PC-3 (cell line): ENCODE data around the gene N4BP2L2. TPM values are rescaled to one million over a fixed set of nuclear protein-coding genes. Genes with fewer than 3 reads are reported as not detected.
A peak's percentile ranks its signal among the peaks of the same experiment; 100 is the strongest.

ENCODE experiments used
- ATAC-seq: fragments of 200-7000 bp; cut with Tn5 transposase; 2 replicates; pipeline ENCODE4 v1.9.1; 2020; ENCODE audit warnings: mild to moderate bottlenecking, moderate library complexity
- BruUV-seq: library from RNA; stranded (reverse); fragments of 400-500 nt; replicated peaks from 2 replicates; lab custom pipeline; 2021; lab: Mats Ljungman, UMichigan
- CTCF ChIA-PET: fragments of 300-600 bp; sonication (Branson Sonifier 250); formaldehyde crosslinking; loops from one replicate; lab custom pipeline; 2022; ENCODE audit warnings: antibody characterized with exemption; lab: Charles Lee
- POLR2A ChIA-PET: fragments of 300-600 bp; sonication (Branson Sonifier 250); formaldehyde crosslinking; loops from one replicate; lab custom pipeline; 2022; ENCODE audit warnings: antibody characterized with exemption; ENCODE audit not compliant: unreplicated experiment; lab: Charles Lee
- DNase-seq: peaks from one replicate; pipeline ENCODE4 v3.0.0-alpha.2; 2015
- H2AFZ ChIP-seq: fragments of 300-600 bp; sonication (generic); 2 replicates; pipeline ENCODE4 v1.6.0; 2016; ENCODE audit warnings: antibody characterized with exemption, low read length
- H3F3A ChIP-seq: fragments of 300-600 bp; sonication (generic); one replicate; pipeline ENCODE4 v1.6.0; 2017; ENCODE audit warnings: antibody characterized with exemption, low read length, control low read depth, mild to moderate bottlenecking; ENCODE audit not compliant: unreplicated experiment
- H3K27ac ChIP-seq: fragments of 300-600 bp; sonication (generic); 2 replicates; pipeline ENCODE4 v1.5.1; 2016; ENCODE audit warnings: mild to moderate bottlenecking, low read length
- H3K27me3 ChIP-seq: fragments of 300-600 bp; sonication (generic); 2 replicates; pipeline ENCODE4 v1.6.1; 2016; ENCODE audit warnings: low read length, mixed read lengths
- H3K36me3 ChIP-seq: fragments of 300-600 bp; sonication (generic); 2 replicates; pipeline ENCODE4 v1.6.1; 2016; ENCODE audit warnings: low read depth, mixed run types, low read length, mixed read lengths
- H3K4me1 ChIP-seq: fragments of 300-600 bp; sonication (generic); 2 replicates; pipeline ENCODE4 v1.5.1; 2016; ENCODE audit warnings: low read length; ENCODE audit not compliant: insufficient read depth
- H3K4me2 ChIP-seq: fragments of 300-600 bp; sonication (generic); 2 replicates; pipeline ENCODE4 v1.6.0; 2016; ENCODE audit warnings: low read length
- H3K4me3 ChIP-seq: fragments of 300-600 bp; sonication (generic); 2 replicates; pipeline ENCODE4 v1.5.1; 2016; ENCODE audit warnings: mild to moderate bottlenecking, low read length, mixed read lengths
- H3K79me2 ChIP-seq: fragments of 300-600 bp; sonication (generic); 2 replicates; pipeline ENCODE4 v1.6.1; 2017; ENCODE audit warnings: low read length, mixed read lengths
- H3K9ac ChIP-seq: fragments of 300-600 bp; sonication (generic); 2 replicates; pipeline ENCODE4 v1.6.0; 2016; ENCODE audit warnings: mild to moderate bottlenecking, low read length
- H3K9me2 ChIP-seq: fragments of 300-600 bp; sonication (generic); replicated peaks from 2 replicates; pipeline ENCODE4 v1.6.1; 2016; ENCODE audit warnings: mixed run types, low read length, mixed read lengths
- H3K9me3 ChIP-seq: fragments of 300-600 bp; sonication (generic); 2 replicates; pipeline ENCODE4 v1.6.1; 2016; ENCODE audit warnings: low read length, mixed read lengths
- H4K20me1 ChIP-seq: fragments of 300-600 bp; sonication (generic); 2 replicates; pipeline ENCODE4 v1.6.1; 2016; ENCODE audit warnings: low read length, mixed read lengths
- EZH2 ChIP-seq: fragments of 300-600 bp; sonication (generic); IDR thresholded peaks from one replicate; pipeline ENCODE4 v1.6.1; 2017; ENCODE audit warnings: antibody characterized with exemption, mild to moderate bottlenecking, low read length; ENCODE audit not compliant: unreplicated experiment
- EZH2phosphoT487 ChIP-seq: fragments of 300-600 bp; sonication (generic); IDR thresholded peaks from 2 replicates; pipeline ENCODE4 v1.6.1; 2018; ENCODE audit warnings: mild to moderate bottlenecking, antibody characterized with exemption, low read length, borderline replicate concordance
- intact Hi-C: fragments of 100-400 bp; cut with micrococcal nuclease; formaldehyde crosslinking; loops from 2 replicates; pipeline ENCODE4 v1.9.0; 2023
- total RNA-seq: library from RNA; depleted of rRNA; stranded (reverse); fragments of >200 nt; gene quantifications from 2 replicates; pipeline ENCODE4 v1.2.3, GENCODE V29; 2014
- TF ChIP-seq, protein P1 (sequence below): fragments of 300-600 bp; sonication (generic); conservative IDR thresholded peaks from 2 replicates; pipeline ENCODE4 v1.5.1; 2017; ENCODE audit warnings: antibody characterized with exemption, low read depth, mild to moderate bottlenecking, low read length

The N4BP2L2 gene
- total RNA-seq, 1 experiment from 2014 or later = 51.4 TPM

DNA sequence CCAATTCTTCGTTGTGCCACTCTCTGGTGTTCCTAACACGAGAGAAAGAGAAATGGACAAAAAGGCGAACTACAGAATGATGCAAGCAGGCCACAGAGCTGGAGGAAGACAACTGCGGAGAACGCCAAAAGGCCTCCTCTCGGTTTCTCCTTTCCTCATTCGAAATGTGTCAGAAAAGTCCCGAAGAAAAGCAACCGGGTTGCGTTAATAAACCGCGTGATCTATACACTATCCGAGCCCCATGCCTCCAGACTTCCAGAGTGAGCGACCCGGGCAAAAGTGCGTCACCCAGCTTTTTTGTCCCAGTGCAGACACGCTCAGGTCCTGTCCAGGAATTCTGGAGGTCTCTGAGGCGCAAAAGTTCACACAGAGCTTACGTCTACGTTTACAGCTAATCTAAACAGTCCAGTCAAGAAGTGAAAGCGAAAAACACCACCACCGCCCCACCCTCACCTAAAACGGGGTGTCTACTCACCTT, 413 bp downstream of the N4BP2L2 start:
- peak overlapping the region; percentile 96 for H2AFZ ChIP-seq
- peaks cover 20% of the 10 kb centered on the region; the same call in 1 of the 2 replicates for H3K4me1 ChIP-seq
- peak overlapping the region; percentile 85 for H3K4me3 ChIP-seq
- POLR2A ChIA-PET = no interaction called here
- H3F3A ChIP-seq = no peaks in the 10 kb centered on the region
- TSS peak; percentile 76 for BruUV-seq
- peak overlapping the region; percentile 88 for H3K9ac ChIP-seq
- H3K27ac ChIP-seq = peak overlapping the region; percentile 65
- H3K9me3 ChIP-seq = no peaks in the 10 kb centered on the region
- peaks cover 54% of the 10 kb centered on the region for H3K79me2 ChIP-seq
- ATAC-seq = peak; percentile 60
- H3K4me2 ChIP-seq = peak overlapping the region; percentile 91
- no peaks in the 10 kb centered on the region for H3K9me2 ChIP-seq
- intact Hi-C loops = loop anchor here (5.0 kb wide), 2 partner anchors 104 to 221 kb away; partner anchors contain the start of genes BRCA2 and ZAR1L
- H3K27me3 ChIP-seq = no peaks in the 10 kb centered on the region
- CTCF ChIA-PET = interaction anchor here (0.6 to 0.7 kb wide), 2 partner anchors 9 to 343 kb away, joined by 3 to 8 read pairs; no protein-coding TSS in a partner anchor
- H4K20me1 ChIP-seq = no peaks in the 10 kb centered on the region
- no peak for DNase-seq
- H3K36me3 ChIP-seq = peaks cover 24% of the 10 kb centered on the region
- TF ChIP-seq, protein P1, sequence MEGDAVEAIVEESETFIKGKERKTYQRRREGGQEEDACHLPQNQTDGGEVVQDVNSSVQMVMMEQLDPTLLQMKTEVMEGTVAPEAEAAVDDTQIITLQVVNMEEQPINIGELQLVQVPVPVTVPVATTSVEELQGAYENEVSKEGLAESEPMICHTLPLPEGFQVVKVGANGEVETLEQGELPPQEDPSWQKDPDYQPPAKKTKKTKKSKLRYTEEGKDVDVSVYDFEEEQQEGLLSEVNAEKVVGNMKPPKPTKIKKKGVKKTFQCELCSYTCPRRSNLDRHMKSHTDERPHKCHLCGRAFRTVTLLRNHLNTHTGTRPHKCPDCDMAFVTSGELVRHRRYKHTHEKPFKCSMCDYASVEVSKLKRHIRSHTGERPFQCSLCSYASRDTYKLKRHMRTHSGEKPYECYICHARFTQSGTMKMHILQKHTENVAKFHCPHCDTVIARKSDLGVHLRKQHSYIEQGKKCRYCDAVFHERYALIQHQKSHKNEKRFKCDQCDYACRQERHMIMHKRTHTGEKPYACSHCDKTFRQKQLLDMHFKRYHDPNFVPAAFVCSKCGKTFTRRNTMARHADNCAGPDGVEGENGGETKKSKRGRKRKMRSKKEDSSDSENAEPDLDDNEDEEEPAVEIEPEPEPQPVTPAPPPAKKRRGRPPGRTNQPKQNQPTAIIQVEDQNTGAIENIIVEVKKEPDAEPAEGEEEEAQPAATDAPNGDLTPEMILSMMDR = no peak
- TF ChIP-seq EZH2 (no peak), EZH2phosphoT487 (no peak)

DNA sequence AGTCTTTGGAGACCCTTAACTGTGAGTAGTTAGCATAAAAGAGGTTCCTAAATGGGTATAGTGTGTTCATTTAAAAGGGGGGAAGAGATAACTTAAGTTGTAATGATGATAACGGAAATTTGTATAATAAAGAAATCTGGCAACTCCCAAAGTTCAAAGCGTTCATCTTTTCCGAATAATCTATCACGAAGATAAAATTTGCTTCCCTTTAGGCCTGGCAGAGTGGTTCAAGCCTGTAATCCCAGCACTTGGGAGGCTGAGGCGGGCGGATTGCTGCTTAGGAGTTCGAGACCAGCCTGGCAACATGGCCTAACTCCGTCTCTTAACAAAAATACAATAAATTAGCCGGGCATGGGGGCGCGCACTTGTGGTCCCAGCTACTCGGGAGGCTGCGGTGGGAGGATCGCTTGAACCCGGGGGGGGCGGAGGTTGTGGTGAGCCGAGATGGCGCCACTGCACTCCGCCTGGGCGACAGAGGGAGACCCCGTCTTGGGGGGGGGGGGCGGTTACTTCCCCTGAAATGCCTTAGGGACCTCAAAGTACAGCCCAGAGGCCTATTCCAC, 934 bp downstream of the N4BP2L2 start:
- peaks cover 59% of the 10 kb centered on the region for H3K79me2 ChIP-seq
- H3K27ac ChIP-seq = peak overlapping the region; percentile 65
- peak overlapping the region; percentile 85 for H3K4me3 ChIP-seq
- intact Hi-C loops = loop anchor here (5.0 kb wide), 2 partner anchors 105 to 220 kb away; partner anchors contain the start of genes BRCA2 and ZAR1L
- H3K4me2 ChIP-seq = peak overlapping the region; percentile 91
- DNase-seq (no peak), ATAC-seq (no peak)
- H3F3A ChIP-seq = no peaks in the 10 kb centered on the region
- TF ChIP-seq EZH2phosphoT487 = no peak
- TF ChIP-seq EZH2 = no peak
- TF ChIP-seq, protein P1 = no peak
- peak overlapping the region; percentile 88 for H3K9ac ChIP-seq
- no TSS peak for BruUV-seq
- peak overlapping the region; percentile 96 for H2AFZ ChIP-seq
- ChIA-PET CTCF (interaction anchor here (0.6 to 0.7 kb wide), 2 partner anchors 9 to 343 kb away, joined by 3 to 8 read pairs; no protein-coding TSS in a partner anchor), POLR2A (no interaction called here)
- no peaks in the 10 kb centered on the region for H3K9me3 ChIP-seq
- H3K36me3 ChIP-seq = peaks cover 24% of the 10 kb centered on the region
- no peaks in the 10 kb centered on the region for H4K20me1 ChIP-seq
- H3K4me1 ChIP-seq = peaks cover 20% of the 10 kb centered on the region; the same call in 1 of the 2 replicates
- no peaks in the 10 kb centered on the region for H3K27me3 ChIP-seq
- H3K9me2 ChIP-seq = no peaks in the 10 kb centered on the region
